GM12864 (cell line): ENCODE data around the gene COL9A2.

Source experiments
- DNase-seq: peaks from one replicate; pipeline ENCODE4 v3.0.0-alpha.2; 2011; ENCODE audit warnings: low read depth
- H3K4me3 ChIP-seq: 2 replicates; pipeline ENCODE4 v1.5.1; 2011; ENCODE audit warnings: mild to moderate bottlenecking, low read depth, low read length, control low read depth
- CTCF ChIP-seq: IDR thresholded peaks from 2 replicates; pipeline ENCODE4 v1.5.1; 2011; ENCODE audit warnings: low read depth, mild to moderate bottlenecking, moderate library complexity, low read length, control low read depth, inconsistent platforms; ENCODE audit errors: missing control alignments

Gene COL9A2

GRCh38 chr1:40299366-40300248, 17.5 kb downstream of the COL9A2 start:
- TF ChIP-seq CTCF: no peak
- DNase-seq: no peak
- no peak overlapping the region for H3K4me3 ChIP-seq

GRCh38 chr1:40291293-40291692, 25.8 kb downstream of the COL9A2 start:
- no peak for TF ChIP-seq CTCF
- H3K4me3 ChIP-seq: no peak overlapping the region
- no peak for DNase-seq

GRCh38 chr1:40281853-40282252, 35.2 kb downstream of the COL9A2 start:
- H3K4me3 ChIP-seq: no peak overlapping the region
- DNase-seq: no peak
- TF ChIP-seq CTCF: no peak

- H3K4me3 ChIP-seq: no peak overlapping the region
- DNase-seq: no peak
- no peak for TF ChIP-seq CTCF
Measured at GRCh38 chr1:40276122-40276521, 41.0 kb downstream of the COL9A2 start.

- DNase-seq: no peak
- H3K4me3 ChIP-seq: no peak overlapping the region
- no peak for TF ChIP-seq CTCF
Measured at GRCh38 chr1:40274331-40274730, 42.8 kb downstream of the COL9A2 start.

GRCh38 chr1:40273547-40274166, 43.4 kb downstream of the COL9A2 start:
- no peak for TF ChIP-seq CTCF
- no peak for DNase-seq
- H3K4me3 ChIP-seq: no peak overlapping the region
